GM21717 (cell line): ENCODE results near the gene ERAP2.
"Not testable (repeated sequence)": the region's sequence is repeated elsewhere in the genome, so short reads cannot be mapped to it uniquely, and the experiment has no call there.

Source experiments
- ATAC-seq: cut with Tn5 transposase; IDR thresholded peaks from one replicate; pipeline ENCODE4 v1.9.1; 2021; ENCODE audit warnings: mild to moderate bottlenecking, moderate library complexity; ENCODE audit not compliant: unreplicated experiment

Gene ERAP2

DNA sequence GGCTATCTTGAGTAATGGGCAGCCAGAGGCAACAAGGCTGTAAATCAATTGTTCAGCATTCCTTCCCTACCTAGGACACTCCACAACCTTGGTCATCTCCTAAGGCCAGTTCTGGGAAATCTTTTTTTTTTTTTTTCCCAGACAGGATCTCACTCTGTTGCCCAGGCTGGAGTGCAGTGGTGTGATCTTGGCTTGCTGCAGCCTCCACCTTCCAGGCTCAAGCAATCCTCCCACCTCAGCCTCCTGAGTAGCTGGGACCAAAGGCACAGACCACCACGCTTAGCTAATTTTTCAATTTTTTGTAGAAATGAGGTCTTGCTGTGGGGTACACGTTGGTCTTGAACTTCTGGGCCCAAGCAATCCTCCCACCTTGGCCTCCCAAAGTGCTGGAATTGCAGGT, 54.7 kb downstream of the ERAP2 start:
- not testable (repeated sequence) for ATAC-seq

GRCh38 chr5:96931605-96932004, 55.3 kb downstream of the ERAP2 start:
- ATAC-seq, result no peak

- ATAC-seq, result no peak
These were observed 55.7 kb downstream of the ERAP2 start for GRCh38 chr5:96932026-96932425.

- ATAC-seq, result peak; percentile 3
These were observed 57.7 kb downstream of the ERAP2 start for GRCh38 chr5:96933764-96934707.

DNA sequence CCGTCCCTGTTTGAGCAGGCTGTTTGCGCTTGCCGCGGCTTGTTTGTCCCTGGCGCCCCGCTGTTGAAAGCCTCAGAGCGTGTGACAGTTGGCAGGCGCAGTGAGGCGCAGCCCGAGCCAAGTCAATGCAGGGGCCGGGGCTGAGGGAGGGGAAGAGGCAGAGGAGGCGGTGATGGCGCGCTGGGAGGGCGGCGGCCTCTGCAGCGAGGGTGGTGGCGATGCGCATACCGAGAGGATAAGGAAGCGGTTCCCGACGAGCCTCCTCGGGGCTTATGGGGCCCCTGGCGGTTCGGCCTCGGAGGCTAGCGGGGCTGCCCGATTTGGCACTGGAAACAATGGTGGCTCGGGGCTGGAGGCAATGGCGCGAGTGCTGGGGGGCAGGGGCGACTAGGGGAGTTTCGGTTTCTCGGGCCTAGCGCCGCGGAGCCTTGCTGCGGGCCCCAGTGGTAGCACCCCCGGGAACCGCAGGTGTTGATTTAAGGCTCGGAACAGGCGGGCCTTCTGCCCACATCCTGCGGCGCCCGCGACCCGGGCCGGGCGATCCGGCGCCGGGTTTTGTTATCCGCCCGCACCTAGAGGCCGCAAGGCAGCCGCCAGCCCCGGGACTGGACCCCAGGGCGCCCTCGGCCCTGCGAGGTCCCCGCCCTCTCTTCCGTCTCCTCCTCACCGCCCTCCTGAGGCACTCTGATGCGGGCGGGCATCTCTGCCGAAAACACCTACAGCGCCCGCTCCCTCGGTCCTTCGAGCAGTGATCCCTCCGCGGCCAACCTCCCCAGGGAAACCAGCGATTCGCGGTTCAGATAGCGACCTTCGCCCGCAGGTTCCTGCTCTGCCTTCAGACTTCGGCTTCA, 58.6 kb downstream of the ERAP2 start:
- ATAC-seq, result peak; percentile 70

DNA sequence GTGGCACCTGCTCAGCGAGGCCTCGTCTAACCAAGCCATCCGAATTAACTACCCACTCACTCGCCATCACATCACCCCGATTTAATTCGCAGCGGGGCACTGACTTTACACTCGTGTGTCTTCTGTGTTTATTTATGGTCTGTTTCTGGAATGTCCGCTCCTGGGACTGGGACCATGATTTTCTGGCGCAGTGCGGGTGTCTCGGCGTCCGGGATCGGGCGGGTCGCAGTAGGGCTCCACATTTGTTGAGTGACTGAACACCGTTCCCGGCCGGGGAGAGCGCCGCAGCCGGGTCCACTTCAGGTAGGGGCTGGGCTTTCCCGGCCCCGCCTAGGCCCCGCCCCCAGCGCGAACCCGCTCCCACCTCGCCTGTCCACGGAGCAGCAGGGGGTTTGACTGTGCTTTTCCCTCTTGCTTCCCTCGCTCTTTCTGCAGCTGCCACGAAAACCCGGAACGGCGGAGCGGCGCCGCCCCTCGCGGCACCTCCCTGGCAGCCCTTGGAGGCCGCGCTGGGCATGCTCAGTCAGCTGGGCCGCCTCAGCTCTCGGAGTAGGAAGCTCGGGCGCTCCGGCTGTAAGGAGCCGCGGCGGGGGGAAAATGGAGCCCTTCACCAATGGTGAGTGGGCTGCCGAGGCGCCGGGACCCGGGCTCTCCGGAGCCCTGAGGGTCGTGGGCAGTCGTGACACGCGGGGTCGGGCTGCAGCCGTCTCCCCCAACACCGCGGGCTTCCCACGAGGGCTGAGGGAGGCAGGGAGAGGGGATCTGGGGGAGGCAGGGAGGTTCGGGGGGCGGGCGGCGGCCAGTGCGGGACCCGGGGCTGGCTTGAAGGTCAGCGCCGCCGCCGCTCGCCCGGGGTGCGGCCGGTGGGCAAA, 59.5 kb downstream of the ERAP2 start, which contains the start of gene LNPEP:
Gene LNPEP (plus strand): TSS at position 522 of the 872 bp plus-strand sequence. CDS start 76 bp downstream, at position 598.
- peak; percentile 63 for ATAC-seq

- peak; percentile 24 for ATAC-seq
These were observed 60.4 kb downstream of the ERAP2 start for GRCh38 chr5:96936431-96937320.

DNA sequence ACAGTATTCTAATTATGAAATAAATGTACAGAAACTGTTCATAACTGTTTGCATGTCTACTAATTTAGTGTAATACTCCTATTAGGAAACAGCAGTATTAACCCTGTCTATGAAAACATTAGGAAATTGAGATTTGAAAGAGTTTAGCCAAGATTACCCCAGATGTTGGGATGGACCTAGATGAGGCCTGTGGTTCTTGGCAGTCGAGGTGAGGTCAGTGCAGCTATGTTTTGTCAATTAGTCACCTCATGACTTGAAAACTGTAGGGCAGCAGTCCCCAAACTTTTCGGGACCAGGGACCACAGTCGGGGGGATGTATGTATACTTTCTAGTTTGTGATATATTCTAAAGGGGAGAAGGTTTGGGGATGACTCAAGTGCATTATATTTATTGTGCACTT, 64.3 kb downstream of the ERAP2 start:
- ATAC-seq, result no peak

GRCh38 chr5:96941140-96941539, 64.8 kb downstream of the ERAP2 start:
- no peak for ATAC-seq

- ATAC-seq, result no peak
These were observed 65.8 kb downstream of the ERAP2 start for GRCh38 chr5:96942078-96942477.

DNA sequence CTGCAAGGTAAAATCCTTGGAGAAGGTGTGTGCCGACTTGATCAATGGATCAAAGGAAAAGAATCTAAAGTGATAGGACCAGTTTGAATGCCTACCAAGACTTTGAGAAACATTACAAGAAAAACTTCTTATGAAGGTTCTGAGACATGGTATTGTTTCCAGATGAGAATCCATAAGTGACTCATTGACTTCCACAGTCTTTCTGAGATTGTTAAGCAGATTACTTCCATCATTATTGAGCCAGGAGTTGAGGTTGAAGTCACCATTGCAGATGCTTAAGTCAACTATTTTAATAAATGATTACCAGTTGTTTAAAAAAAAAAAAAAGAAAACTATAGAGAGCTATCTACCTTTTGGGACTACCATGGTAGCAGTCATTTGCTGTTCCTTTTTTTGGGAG, 66.6 kb downstream of the ERAP2 start:
- ATAC-seq, result no peak

DNA sequence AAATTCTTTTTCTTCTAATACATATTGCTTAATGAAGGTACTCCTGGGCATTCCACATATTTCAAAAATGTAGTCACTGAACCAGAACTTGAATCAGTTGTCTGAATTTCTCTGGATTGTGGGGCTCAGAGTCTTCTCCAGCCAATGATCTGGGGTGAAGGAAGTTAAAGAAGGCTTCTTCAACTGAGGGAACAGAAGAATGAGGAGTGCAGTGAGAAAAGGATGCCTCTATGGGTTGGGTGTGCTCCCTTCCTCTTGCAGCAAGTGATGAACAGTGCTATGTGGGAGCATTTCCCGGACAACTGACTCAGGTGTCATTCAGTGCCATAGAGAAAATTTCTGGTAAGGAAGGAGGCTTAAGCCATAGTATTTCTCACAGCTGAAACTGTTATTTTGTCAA, 67.5 kb downstream of the ERAP2 start:
- ATAC-seq, result no peak

- ATAC-seq, result no peak
These were observed 69.0 kb downstream of the ERAP2 start for GRCh38 chr5:96945144-96945897.

DNA sequence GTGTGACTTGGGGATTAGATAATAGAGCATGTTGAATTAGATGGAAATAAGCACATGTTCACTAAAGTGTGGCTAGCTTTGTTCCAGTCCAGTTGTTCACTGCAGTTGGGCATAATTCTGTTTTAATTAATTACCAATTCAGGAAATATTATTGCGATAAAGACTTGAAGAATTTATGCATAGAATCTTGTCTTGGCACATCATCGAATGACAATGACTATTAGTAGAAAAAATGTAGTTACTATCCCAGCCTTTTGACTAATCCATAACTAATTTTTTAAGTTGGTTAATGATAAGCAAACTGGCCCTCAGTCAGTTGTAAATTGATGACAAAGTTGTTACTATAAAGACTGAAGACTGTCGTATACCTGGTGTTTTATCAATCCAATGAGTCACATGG, 70.1 kb downstream of the ERAP2 start:
- no peak for ATAC-seq

GRCh38 chr5:96952118-96952750, 75.9 kb downstream of the ERAP2 start:
- no peak for ATAC-seq

GRCh38 chr5:96952974-96953730, 76.9 kb downstream of the ERAP2 start:
- ATAC-seq, result no peak

GRCh38 chr5:96957254-96958049, 81.2 kb downstream of the ERAP2 start:
- ATAC-seq, result peak; percentile 62
